ENCODE data around the gene PATJ.
"Not testable (repeated sequence)": the region's sequence is repeated elsewhere in the genome, so short reads cannot be mapped to it uniquely, and the experiment has no call there.

The PATJ gene

GRCh38 chr1:62170380-62170779, 428.1 kb downstream of the PATJ start:
- DNase-seq (ENCODE audit: low read depth in 3 of 3): not testable (repeated sequence)

DNA sequence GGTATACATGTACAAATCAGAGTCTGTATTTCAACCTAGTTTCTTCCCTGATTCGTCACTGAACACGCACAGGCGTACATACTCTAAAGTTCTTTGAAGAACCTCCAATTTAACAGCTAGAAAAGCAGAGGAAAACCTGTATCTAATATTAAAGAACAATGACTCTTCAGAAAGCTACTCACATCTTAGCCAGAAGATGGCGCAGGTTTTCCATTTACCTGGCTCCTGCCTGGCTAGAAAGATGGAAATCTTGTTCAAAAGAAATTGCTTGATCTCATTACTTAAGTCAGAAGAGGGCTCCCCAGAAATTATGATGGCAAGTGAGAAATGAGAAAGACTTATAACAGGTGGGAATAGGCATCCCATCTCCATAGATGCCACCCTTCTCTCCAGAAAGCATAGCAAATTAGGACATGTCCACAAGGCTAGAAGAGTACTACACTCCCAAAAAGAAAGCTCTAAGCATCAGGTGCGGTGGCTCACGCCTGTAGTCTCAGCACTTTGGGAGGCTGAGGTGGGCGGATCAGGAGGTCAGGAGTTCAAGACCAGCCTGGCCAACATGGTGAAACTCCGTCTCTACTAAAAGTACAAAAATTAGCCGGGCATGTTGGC, 433.4 kb downstream of the PATJ start:
- DNase-seq (ENCODE audit: low read depth in 3 of 3): no peak

GRCh38 chr1:62176597-62177312, 434.5 kb downstream of the PATJ start:
- no peak for DNase-seq (ENCODE audit: low read depth in 3 of 3)

- DNase-seq (ENCODE audit: low read depth in 3 of 3): no peak
Measured at GRCh38 chr1:62177621-62178020, 435.3 kb downstream of the PATJ start.

GRCh38 chr1:62178372-62178771, 436.1 kb downstream of the PATJ start:
- DNase-seq (ENCODE audit: low read depth in 3 of 3): no peak

DNA sequence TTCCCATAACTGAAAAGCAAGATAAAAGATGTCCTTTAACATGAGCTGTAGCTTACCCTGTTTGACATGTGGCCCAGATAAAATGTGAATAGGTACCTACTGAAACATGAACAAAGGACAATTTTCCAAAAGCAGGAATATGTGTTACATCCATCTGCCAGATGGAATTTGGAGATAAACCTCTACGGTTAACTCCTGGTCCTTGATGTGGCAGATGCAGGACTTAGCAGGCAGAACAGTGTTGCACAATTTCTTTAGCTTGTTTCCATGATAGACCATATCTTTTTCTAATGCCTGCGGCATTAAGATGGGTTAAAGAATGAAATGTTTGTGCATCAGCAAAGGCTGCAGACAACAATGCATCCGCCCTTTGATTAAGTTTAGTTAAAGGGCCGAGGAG, 437.8 kb downstream of the PATJ start:
- DNase-seq (ENCODE audit: low read depth in 3 of 3): not testable (repeated sequence)

- DNase-seq (ENCODE audit: low read depth in 3 of 3): no peak
Measured at GRCh38 chr1:62180639-62181038, 438.4 kb downstream of the PATJ start.

GRCh38 chr1:62181532-62181931, 439.3 kb downstream of the PATJ start:
- no peak for DNase-seq (ENCODE audit: low read depth in 3 of 3)

DNA sequence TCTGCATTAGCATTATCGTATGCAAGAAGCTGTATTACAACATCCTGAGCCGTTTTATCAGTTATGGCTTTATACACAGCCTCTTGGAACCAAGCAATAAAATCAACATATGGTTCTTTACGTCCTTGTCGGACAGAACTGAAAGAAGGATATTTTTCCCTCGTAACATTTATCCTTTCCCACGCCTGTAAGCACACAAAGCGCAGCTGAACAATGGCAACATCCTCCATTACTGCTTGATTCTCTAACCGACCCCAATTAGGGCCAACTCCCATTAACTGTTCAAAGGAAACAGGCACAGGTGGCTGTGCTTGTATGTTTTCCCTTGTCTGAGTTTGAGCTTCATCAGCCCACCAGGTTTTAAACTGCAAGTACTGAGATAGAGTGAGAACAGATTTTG, 439.9 kb downstream of the PATJ start:
- DNase-seq (ENCODE audit: low read depth in 3 of 3): not testable (repeated sequence)

GRCh38 chr1:62183164-62184020, 441.1 kb downstream of the PATJ start:
- not testable (repeated sequence) for DNase-seq (ENCODE audit: low read depth in 3 of 3)

DNA sequence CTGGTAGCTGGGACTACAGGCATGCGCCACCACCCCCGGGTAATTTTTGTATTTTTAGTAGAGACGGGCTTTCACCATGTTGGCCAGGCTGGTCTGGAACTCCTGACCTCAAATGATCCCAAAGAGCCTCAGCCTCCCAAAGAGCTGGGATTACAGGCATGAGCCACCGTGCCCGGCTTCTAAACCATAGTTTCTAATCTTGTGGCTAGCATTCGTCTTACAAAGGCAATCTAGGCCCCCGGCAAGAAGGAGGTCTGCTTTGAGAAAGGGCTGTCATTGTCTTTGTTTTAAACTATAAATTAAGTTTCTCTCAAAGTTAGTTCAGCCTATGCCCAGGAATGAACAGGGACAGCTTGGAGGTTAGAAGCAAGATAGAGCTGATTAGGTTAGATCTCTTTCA, 442.1 kb downstream of the PATJ start:
- DNase-seq (ENCODE audit: low read depth in 3 of 3): no peak

DNA sequence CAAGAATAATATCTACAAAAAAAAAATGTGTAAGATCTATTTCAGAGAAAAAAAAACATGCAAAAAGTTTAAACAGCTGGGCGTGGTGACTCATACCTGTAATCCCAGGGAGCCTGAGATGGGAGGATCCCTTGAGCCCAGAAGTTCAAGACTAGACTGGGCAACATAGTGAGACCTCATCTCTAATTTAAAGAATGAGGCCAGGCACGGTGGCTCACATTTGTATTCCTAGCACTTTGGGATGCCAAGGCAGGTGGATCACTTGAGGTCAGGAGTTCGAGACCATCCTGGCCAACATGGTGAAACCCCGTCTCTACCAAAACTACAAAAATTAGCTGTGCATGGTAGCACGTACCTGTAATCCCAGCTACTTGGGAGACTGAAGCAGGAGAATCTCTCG, 443.0 kb downstream of the PATJ start:
- not testable (repeated sequence) for DNase-seq (ENCODE audit: low read depth in 3 of 3)

- DNase-seq (ENCODE audit: low read depth in 3 of 3): no peak
Measured at GRCh38 chr1:62185677-62186076, 443.4 kb downstream of the PATJ start.

- no peak for DNase-seq (ENCODE audit: low read depth in 3 of 3)
Measured at GRCh38 chr1:62187548-62187947, 445.3 kb downstream of the PATJ start.

DNA sequence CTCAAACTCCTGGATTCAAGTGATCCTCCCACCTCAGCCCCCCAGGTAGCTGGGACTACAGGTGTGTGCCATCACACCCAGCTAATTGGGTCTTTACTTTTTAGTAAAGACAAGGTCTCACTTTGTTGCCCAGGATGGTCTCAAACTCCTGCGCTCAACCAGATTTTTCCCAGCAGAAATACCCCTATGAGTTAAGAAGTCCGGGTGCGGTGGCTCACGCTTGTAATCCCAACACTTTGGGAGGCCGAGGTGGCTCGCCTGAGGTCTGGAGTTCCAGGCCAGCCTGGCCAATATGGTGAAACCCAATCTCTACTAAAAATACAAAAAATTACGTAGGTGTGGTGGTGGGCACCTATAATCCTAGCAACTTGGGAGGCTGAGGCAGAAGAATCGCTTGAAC, 445.8 kb downstream of the PATJ start:
- DNase-seq (ENCODE audit: low read depth in 3 of 3): no peak

GRCh38 chr1:62194651-62195544, 452.6 kb downstream of the PATJ start, which contains the start of gene L1TD1:
TSS of gene L1TD1 (plus strand) at chr1:62194849. CDS start at chr1:62206629, 11,780 bp downstream.
- DNase-seq (ENCODE audit: low read depth in 3 of 3): no peak

GRCh38 chr1:62196086-62196690, 453.9 kb downstream of the PATJ start:
- no peak for DNase-seq (ENCODE audit: low read depth in 3 of 3)

- DNase-seq (ENCODE audit: low read depth in 3 of 3): no peak
Measured at GRCh38 chr1:62198069-62198780, 455.9 kb downstream of the PATJ start.

DNA sequence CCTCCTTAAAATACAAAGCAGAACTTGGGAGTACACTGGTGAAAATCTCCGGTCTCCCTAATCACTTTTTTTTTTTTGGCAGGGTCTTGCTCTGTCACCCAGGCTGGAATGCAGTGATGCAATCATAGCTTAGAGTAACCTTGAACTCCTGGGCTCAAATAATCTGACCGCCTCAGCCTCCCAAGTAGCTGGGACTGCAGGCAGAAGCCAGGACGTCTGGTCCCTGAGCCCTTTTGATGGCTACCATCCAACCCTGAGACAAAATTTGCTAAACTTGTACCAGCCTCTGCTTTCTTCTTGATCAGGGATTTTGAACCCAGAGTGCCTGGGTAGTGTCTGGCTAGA, 456.5 kb downstream of the PATJ start:
- DNase-seq (ENCODE audit: low read depth in 3 of 3): no peak

DNA sequence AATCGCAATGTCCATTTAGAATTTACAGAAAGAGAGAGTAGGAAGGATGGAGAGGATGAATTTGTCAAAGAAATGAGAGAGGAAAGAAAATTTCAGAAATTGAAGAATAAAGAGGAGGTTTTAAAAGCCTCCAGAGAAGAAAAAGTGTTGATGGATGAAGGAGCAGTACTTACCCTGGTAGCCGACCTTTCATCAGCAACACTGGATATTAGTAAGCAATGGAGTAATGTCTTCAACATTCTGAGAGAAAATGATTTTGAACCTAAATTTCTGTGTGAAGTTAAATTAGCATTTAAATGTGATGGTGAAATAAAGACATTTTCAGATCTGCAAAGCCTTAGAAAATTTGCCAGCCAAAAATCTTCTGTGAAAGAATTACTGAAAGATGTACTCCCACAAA, 464.9 kb downstream of the PATJ start:
- no peak for DNase-seq (ENCODE audit: low read depth in 3 of 3)

DNA sequence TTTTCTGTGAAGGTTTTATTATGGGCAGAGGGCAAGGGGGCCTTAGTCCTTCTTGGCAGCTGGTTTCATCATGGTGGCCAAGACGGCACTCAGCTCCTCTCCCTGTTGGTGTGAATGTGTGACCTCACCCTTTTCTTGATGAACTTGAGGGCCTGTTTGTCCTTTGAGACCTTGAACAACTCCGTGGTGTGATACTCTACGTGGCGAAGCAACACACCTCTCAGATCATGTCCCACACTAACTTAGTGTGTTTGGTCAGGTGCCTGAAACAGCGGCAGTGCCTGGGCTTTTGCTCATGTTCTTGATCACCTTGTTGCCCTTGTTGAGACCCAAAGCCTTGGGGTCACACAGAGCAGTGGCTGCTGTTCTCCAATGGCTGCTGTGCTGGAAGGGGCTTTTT, 465.8 kb downstream of the PATJ start:
- no peak for DNase-seq (ENCODE audit: low read depth in 3 of 3)

All from stimulated activated CD4-positive, alpha-beta T cell treated with anti-CD3 and anti-CD28 coated beads, TNF-alpha, amount 100 ng/mL, for 4 hours (primary cell).